Measurements from ENCODE around the gene MST1. TPM values are rescaled to one million over a fixed set of nuclear protein-coding genes. Genes with fewer than 3 reads are reported as not detected.

The MST1 gene
- total and polyA plus RNA-seq, 2 of the 4 experiments (the other 2 are of a cell fraction): 1.3 to 13.0 TPM

DNA sequence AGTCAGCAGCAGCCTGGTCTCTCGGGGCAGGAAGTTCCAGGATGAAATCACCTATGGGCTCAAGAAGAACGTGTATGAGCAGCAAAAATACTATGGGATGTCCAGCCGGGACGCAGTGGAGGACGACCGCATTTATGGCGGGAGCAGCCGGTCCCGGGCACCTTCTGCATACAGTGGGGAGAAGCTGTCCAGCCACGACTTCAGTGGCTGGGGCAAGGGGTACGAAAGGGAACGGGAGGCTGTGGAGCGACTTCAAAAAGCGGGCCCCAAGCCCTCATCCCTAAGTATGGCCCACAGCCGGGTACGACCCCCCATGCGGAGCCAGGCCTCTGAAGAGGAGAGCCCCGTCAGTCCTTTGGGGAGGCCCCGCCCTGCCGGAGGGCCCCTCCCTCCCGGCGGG, 27.3 kb downstream of the MST1 start:
- no peak overlapping the region for H4K91ac ChIP-seq (ENCODE audit: insufficient read depth, low read depth, low read length)
- no TSS peak for BruUV-seq (replicated peaks)
- no peaks in the 10 kb centered on the region for H3K79me1 ChIP-seq (ENCODE audit: low read depth in 1 of 2, low read length in 2 of 2)
- TF ChIP-seq NFE2L2 (IDR thresholded peaks at IDR 0.05; ENCODE audit: low read depth, low read length) (no peak), RCOR1 (IDR thresholded peaks at IDR 0.05; ENCODE audit: insufficient replicate concordance, low read length) (no peak)
- no peak overlapping the region for H2AFZ ChIP-seq (replicated peaks; ENCODE audit: low read length, poor library complexity)
- H2BK20ac ChIP-seq (ENCODE audit: low read depth, low read length): no peak overlapping the region
- no peak overlapping the region for H3K56ac ChIP-seq (ENCODE audit: extremely low read depth, insufficient read depth, low read length)
- H3K4me3 ChIP-seq (ENCODE audit: insufficient read depth, low read depth, low read length): no peak overlapping the region
- H3K18ac ChIP-seq (ENCODE audit: low read depth, low read length): no peak overlapping the region
- H3K36me3 ChIP-seq (ENCODE audit: control insufficient read depth, insufficient read depth, low read length): no peaks in the 10 kb centered on the region
- ChIA-PET CTCF (no interaction called here), POLR2A (ENCODE audit: unreplicated experiment) (no interaction called here)
- H2AK9ac ChIP-seq (replicated peaks; ENCODE audit: low read depth, low read length, poor library complexity): no peak overlapping the region
- intact Hi-C loops (cut with micrococcal nuclease) (no loop called here), dilution Hi-C loops (cut with HindIII; ENCODE audit: low sequenced_read_pairs, unreplicated experiment) (no loop called here), in situ Hi-C loops (cut with MboI; ENCODE audit: low sequenced_read_pairs) (no loop called here)
- no peak overlapping the region for H3K9ac ChIP-seq (ENCODE audit: low read depth, low read length)
- no peak overlapping the region for H2BK120ac ChIP-seq (ENCODE audit: low read depth, low read length)
- no peak overlapping the region for H2BK5ac ChIP-seq (ENCODE audit: low read depth, low read length, poor library complexity, severe bottlenecking)
- no peaks in the 10 kb centered on the region for H3K9me1 ChIP-seq (ENCODE audit: insufficient read depth, low read length)
- H2AK5ac ChIP-seq (ENCODE audit: low read depth, low read length): no peak overlapping the region
- peaks cover 29% of the 10 kb centered on the region for H3K27me3 ChIP-seq (ENCODE audit: control insufficient read depth, insufficient read depth, low read length)
- H3K23ac ChIP-seq (ENCODE audit: low read depth, low read length): no peak overlapping the region
- no peak overlapping the region for H4K8ac ChIP-seq (ENCODE audit: low read depth in 2 of 2, low read length in 2 of 2)
- H2BK15ac ChIP-seq (ENCODE audit: low read depth, low read length): no peak overlapping the region
- no peak overlapping the region for H3K14ac ChIP-seq (replicated peaks; ENCODE audit: low read depth, low read length)
- ATAC-seq (ENCODE audit: low read depth): no peak
- H4K5ac ChIP-seq (ENCODE audit: low read depth, low read length): no peak overlapping the region
- H4K20me1 ChIP-seq (ENCODE audit: insufficient read depth, low read length): no peaks in the 10 kb centered on the region; the same call in 1 of the 2 replicates
- H3K4me2 ChIP-seq (ENCODE audit: low read depth, low read length): no peak overlapping the region
- no peak for DNase-seq
- H3K27ac ChIP-seq (ENCODE audit: insufficient read depth, low read length): no peak overlapping the region
- H3K4ac ChIP-seq (ENCODE audit: low read depth, low read length): no peak overlapping the region
- H3K9me3 ChIP-seq (ENCODE audit: control insufficient read depth, insufficient read depth, low read length): no peaks in the 10 kb centered on the region
- 85% methylated on average over 6 of the region's 22 CpGs; no CpG with 5 or more reads in 1 of the 2 experiments for WGBS, 2 experiments (ENCODE audit: extremely low coverage in 2 of 2, insufficient read length in 1 of 2)
- no peaks in the 10 kb centered on the region for H3K4me1 ChIP-seq (ENCODE audit: control insufficient read depth, insufficient read depth, low read length)
